T-helper 2 cell treated with Interferon-gamma antibody and Interleukin-4, amounts not matched to agents 100 ng/mL and 5 ng/mL, for 36 hours (primary cell): Measurements from ENCODE around the gene CYP20A1. TPM values are rescaled to one million over a fixed set of nuclear protein-coding genes. Genes with fewer than 3 reads are reported as not detected.
"Not testable (repeated sequence)": the region's sequence is repeated elsewhere in the genome, so short reads cannot be mapped to it uniquely, and the experiment has no call there.

ENCODE experiments used
- intact Hi-C: fragments of 100-400 bp; cut with micrococcal nuclease; formaldehyde crosslinking; loops from one replicate; pipeline ENCODE4 v1.15.1; 2023
- total RNA-seq: library from RNA; stranded (reverse); gene quantifications from 2 replicates; pipeline ENCODE4 v1.2.3, GENCODE V29; 2022

CYP20A1 gene
- total RNA-seq, 1 donor from 2014 or later = 23.7 TPM

- intact Hi-C loops = no loop called here
Measured at GRCh38 chr2:203279288-203279687, 40.5 kb downstream of the CYP20A1 start.

GRCh38 chr2:203280428-203281064, 41.7 kb downstream of the CYP20A1 start:
- intact Hi-C loops = no loop called here

- intact Hi-C loops = no loop called here
Measured at GRCh38 chr2:203282101-203282500, 43.3 kb downstream of the CYP20A1 start.

- intact Hi-C loops = no loop called here
Measured at GRCh38 chr2:203286532-203286931, 47.7 kb downstream of the CYP20A1 start.

GRCh38 chr2:203301667-203302066, 62.8 kb downstream of the CYP20A1 start:
- intact Hi-C loops = no loop called here

GRCh38 chr2:203302586-203302985, 63.8 kb downstream of the CYP20A1 start:
- intact Hi-C loops = not testable (repeated sequence)

- intact Hi-C loops = no loop called here
Measured at GRCh38 chr2:203310688-203311436, 72.0 kb downstream of the CYP20A1 start.

GRCh38 chr2:203326356-203326755, 87.5 kb downstream of the CYP20A1 start:
- intact Hi-C loops = loop anchor here (5.0 kb wide), 1 partner anchor 314 kb away; the partner anchor contains the start of gene NBEAL1

- intact Hi-C loops = loop anchor here (5.0 kb wide), 1 partner anchor 315 kb away; the partner anchor contains the start of gene NBEAL1
Measured at GRCh38 chr2:203327582-203327900, 88.7 kb downstream of the CYP20A1 start.

- intact Hi-C loops = loop anchor here (1.0 to 5.0 kb wide), 2 partner anchors 89 to 316 kb away; partner anchors contain the start of genes CYP20A1 and NBEAL1
Measured at GRCh38 chr2:203327901-203328759, 89.3 kb downstream of the CYP20A1 start, which contains the start of gene ABI2. TSS of gene ABI2 (plus strand) at chr2:203328394. CDS start at chr2:203328515, 121 bp downstream.

- intact Hi-C loops = loop anchor here (1.0 to 5.0 kb wide), 2 partner anchors 90 to 317 kb away; partner anchors contain the start of genes CYP20A1 and NBEAL1
Measured at GRCh38 chr2:203328760-203329540, 90.1 kb downstream of the CYP20A1 start.

GRCh38 chr2:203330434-203330833, 91.6 kb downstream of the CYP20A1 start:
- intact Hi-C loops = no loop called here

GRCh38 chr2:203338322-203338721, 99.5 kb downstream of the CYP20A1 start:
- intact Hi-C loops = no loop called here

- intact Hi-C loops = no loop called here
Measured at GRCh38 chr2:203340791-203341487, 102.1 kb downstream of the CYP20A1 start.

- intact Hi-C loops = no loop called here
Measured at GRCh38 chr2:203341741-203342310, 103.0 kb downstream of the CYP20A1 start.

GRCh38 chr2:203342374-203342773, 103.6 kb downstream of the CYP20A1 start:
- intact Hi-C loops = not testable (repeated sequence)

- intact Hi-C loops = no loop called here
Measured at GRCh38 chr2:203344667-203345066, 105.8 kb downstream of the CYP20A1 start.

- intact Hi-C loops = no loop called here
Measured at GRCh38 chr2:203346612-203347011, 107.8 kb downstream of the CYP20A1 start.

GRCh38 chr2:203347375-203347774, 108.6 kb downstream of the CYP20A1 start:
- intact Hi-C loops = no loop called here
